Measurements from ENCODE around the gene SBF2.
"Not testable (repeated sequence)": the region's sequence is repeated elsewhere in the genome, so short reads cannot be mapped to it uniquely, and the experiment has no call there.

The SBF2 gene

DNA sequence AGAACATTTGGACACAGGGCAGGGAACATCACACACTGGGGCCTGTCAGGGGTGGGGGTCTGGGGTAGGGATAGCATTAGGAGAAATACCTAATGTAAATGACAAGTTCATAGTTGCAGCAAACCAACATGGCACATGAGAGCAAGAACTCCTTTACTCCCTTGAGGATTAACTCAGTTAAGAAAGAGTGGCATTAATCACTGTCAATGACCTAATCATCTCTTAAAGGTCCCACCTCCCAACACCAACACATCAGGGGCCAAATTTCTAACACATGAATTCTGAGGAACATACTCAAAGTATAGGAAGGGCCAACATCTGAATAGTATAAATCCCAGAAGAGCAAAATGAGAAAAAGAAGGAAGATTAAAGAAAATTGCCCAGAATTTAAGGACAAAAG, 357.3 kb downstream of the SBF2 start:
- intact Hi-C loops (cut with DNase I) = no loop called here
- DNase-seq = no peak

DNA sequence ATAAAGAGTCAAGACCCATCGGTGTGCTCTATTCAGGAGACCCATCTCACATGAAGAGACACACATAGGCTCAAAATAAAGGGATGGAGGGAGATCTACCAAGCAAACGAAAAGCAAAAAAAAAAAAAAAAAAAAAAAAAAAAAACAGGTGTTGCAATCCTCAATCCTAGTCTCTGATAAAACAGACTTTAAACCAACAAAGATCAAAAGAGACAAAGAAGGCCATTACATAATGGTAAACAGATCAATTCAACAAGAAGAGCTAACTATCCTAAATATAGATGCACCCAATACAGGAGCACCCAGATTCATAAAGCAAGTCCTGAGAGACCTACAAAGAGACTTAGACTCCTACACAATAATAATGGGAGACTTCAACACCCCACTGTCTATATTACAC, 361.2 kb downstream of the SBF2 start:
- DNase-seq; intact Hi-C loops (cut with DNase I): not testable (repeated sequence)

DNA sequence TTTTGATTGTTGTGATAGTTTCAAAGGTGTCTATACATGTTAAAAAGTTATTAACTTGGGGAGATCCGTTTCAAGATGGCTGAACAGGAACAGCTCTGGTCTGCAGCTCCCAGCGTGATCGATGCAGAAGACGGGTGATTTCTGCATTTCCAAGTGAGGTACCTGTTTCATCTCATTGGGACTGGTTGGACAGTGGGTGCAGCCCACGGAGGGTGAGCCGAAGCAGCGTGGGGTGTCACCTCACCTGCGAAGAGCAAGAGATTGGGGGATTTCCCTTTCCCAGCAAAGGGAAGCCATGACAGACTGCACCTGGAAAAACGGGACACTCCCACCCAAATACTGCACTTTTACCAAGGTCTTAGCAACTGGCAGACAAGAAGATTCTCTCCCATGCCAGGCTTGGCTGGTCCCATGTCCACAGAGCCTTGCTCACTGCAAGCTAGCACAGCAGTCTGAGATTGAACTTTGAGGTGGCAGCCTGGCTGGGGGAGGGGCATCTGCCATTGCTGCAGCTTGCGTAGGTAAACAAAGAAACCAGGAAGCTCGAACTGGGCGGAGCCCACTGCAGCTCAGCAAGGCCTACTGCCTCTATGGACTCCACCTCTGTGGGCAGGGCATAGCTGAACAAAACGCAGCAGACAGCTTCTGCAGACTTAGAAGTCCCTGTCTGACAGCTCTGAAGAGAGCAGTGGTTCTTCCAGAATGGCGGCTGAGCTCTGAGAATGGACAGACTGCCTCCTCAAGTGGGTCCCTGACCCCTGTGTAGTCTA, 363.3 kb downstream of the SBF2 start:
- peak in 1 of 10 donors; percentile 57 for DNase-seq
- intact Hi-C loops (cut with DNase I) = not testable (repeated sequence)

DNA sequence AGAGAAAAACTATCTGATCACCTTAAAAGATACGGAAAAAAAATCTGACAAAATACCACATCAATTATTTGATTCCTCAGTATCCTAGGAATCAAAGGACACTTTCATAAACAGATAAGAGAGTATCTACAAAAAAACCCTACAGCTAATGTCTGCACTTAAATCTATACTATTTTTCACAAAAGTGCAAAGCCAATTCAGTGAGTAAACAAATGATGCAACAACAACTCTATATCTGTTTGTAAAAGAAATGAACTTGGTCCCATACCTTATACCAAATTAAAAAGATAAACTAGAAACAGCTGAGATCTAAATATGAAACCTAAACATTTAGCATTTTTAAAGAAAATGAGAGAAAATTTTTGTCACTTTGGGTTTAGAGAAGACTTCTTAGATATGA, 366.3 kb downstream of the SBF2 start:
- intact Hi-C loops (cut with DNase I) = no loop called here
- DNase-seq = no peak

DNA sequence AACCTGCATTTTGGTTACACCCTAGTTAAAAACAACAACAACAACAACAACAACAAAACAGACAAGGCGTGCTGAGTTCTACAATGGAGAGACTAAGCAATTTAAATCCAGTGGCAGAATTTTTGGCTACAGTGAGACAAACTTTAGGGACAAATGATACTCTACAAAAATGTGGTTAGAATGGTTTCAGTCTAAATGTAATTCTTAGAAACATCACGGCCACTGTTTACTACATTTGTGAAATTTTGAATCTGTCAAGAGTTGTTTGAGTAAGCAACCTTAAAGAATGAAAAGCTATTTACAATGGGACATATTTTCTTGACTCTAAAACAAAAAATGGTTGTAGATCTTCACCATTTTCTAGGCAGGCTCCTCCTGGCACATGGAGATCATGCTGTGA, 370.7 kb downstream of the SBF2 start:
- intact Hi-C loops (cut with DNase I) = no loop called here
- DNase-seq = no peak

DNA sequence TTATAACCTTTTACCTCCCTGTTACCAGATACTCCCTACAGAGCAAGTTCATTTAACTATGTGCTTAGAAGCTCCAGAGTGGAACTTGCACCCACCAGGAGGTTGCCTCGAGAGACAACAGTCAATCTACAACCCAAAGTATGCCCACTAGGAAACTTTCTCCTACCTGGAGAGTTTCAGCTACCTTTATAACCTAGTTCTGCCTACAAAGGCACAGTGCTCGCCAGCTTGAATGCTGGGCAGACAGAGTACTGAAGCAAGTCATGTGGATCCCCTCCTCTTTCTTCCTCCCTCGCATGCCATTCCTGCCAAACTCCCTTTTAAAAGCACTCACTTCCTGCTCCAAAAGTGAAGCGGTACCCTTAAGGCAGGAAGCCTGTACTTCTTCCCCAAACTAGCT, 371.2 kb downstream of the SBF2 start:
- peak in 1 of 10 donors; percentile 56 for DNase-seq
- intact Hi-C loops (cut with DNase I) = no loop called here

DNA sequence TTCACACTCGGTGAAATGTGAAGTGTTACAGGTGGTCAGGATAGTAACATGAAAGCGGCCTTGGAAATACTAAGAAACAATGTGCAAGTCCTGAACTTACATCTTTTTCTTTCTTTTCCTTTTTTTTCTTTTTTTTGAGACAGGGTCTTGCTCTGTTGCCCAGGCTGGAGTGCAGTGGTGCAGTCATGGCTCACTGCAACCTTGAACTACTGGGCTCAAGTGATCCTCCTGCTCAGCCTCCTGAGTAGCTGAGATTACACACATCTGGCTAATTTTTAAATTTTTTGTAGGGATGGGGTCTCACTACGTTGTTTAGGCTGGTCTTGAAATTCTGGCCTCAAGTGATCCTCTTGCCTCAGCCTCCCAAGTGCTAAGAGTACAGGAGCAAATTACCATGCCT, 377.5 kb downstream of the SBF2 start:
- no peak for DNase-seq
- intact Hi-C loops (cut with DNase I) = no loop called here

DNA sequence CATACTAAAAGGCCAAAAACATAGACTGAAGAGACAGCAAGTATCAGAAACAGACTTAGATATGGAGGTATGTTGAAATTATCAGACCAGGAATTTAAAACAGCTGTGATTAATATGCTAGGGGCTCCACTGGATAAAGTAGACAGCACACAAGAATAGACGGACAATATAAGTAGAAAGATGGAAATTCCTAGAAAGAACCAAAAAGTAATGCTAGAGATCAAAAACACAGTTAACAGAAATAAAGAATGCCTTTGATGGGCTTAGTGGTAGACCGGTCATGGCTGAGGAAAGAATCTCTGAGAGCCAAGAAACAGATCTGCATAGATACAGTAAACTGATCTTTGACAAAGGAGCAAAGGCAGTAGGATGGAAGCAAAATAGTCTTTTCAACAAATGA, 380.0 kb downstream of the SBF2 start:
- intact Hi-C loops (cut with DNase I) = no loop called here
- DNase-seq = no peak

DNA sequence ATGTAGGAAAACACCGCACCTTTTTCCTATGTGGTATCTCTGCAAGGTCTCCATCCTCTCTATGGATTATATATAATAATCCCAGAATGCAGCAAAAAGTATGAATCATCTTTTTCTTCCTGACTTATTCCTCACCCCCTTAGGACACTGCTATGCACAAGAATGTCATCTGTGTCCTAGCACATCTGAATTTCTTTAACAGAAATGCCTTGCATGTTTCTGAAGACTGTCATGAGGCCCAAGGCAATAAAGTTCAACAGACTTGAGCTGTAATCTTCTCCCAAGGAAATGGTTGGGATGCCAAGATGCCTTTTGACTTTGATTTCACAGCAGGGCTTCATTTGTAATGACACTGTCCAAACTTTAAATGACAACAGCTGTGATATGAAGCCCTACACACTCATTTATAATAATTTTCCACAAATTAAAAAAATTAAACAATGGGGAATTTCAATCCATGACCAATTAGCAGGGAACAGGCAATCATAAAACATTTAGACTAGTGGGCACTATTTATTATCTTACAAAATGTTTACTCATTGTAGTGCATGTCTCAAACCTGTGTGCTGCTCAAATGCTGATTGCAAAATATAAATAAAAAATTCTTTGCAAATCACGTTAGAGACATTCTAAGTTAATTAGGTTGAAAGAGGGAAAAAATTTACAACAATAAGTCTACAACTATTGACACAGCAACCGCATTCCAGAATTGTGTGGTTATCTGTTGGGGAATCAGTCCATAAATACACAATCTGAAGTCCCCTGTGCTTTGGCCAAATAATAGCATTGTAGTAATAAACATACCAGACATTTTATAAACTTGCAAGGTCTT, 387.8 kb downstream of the SBF2 start:
- no peak for DNase-seq
- intact Hi-C loops (cut with DNase I) = no loop called here

DNA sequence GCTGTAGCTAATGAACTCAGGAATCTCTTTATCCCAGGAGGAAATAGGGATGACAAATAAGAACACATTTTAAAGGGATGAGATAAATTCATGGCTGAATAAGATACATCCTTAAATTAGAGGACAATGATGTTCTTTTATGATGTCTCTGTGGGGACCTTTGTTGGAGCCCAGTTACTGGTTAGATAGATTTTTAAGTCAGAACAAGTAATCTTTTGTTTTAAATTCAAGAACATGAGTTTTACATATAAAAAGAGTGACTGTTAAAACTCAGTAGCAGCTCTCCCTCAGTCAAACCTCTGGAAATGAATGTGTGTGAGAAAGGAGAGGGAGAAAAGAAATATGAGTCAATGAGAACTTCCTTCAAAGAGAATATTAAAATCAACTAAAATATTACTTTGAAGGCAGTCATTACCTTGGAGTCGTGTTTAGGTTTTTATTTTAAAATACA, 388.5 kb downstream of the SBF2 start:
- no peak for DNase-seq
- intact Hi-C loops (cut with DNase I) = no loop called here

DNA sequence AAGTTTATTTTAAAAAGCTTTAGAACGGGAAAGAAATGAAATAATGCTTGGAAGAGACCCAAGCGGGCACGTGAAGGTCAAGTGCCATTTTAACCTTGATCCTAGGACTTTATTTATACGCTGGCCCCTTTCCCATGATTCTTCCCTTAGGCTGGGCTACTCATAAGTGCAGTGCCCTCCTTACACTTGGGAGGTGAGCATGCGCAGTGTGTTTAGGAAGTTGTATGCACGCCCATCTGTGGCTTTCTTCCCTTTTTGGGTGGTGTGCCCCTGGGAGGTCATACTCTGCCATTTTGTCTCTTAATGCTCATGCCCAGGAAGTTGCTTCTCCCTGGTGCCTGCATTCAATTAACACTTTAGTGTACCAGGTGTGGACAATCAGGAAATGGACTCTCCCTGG, 390.4 kb downstream of the SBF2 start:
- DNase-seq = no peak
- intact Hi-C loops (cut with DNase I) = no loop called here

DNA sequence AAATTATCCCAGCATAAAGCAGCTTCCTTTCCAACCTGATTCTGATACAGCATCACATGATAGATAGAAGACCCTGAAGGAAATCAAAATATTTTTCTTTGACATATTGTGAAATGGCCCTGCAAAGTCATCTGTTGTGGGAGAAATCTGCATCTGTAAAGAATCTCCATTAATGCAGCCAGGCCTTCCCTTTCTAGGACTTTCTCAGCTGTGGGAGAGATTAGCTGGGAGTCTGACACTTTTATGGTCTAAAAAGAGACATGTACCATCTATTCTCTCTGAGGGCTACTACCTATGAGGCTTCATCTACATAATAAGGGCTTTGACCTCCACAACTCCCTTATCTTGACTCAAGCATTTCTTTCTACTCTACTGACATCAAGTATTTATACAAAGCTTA, 392.1 kb downstream of the SBF2 start:
- intact Hi-C loops (cut with DNase I) = no loop called here
- no peak for DNase-seq

DNA sequence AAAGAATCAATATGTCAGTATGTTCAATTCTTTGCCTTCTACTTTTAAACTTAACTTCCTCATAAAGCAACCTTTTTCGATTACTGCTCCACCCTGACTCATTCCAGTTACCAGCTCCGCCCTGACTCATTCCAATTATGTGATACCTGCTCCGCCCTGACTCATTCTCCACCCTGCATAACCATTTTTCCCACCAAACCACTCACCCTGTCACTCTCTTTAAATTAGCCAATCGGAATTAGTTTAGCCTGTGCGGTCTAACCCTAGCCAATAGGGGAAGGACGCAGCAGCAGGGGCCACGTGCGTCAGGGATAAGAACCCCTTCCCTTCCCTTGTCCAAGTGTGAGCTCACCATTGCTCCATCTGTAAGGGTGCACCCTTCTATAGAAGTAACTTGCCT, 393.8 kb downstream of the SBF2 start:
- intact Hi-C loops (cut with DNase I); DNase-seq: not testable (repeated sequence)

DNA sequence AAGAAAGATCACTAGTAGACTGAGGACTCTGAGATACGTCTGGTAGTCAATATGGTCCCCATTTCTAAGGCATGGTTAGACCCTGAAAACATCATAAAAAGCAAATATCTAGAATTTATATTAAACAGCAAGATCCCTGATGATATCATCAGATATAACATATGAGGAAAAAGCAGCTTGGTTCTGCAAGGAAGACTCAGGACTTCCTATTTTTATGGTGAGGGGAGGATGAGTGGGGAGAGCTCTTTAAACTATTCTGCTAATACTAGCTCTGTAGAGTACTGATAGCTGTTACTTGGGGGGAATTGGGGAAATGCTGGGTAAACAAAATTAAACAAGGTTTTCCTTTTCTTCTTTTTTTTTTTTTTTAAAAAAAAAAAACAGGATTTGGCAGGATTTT, 394.3 kb downstream of the SBF2 start:
- intact Hi-C loops (cut with DNase I) = no loop called here
- no peak for DNase-seq

DNA sequence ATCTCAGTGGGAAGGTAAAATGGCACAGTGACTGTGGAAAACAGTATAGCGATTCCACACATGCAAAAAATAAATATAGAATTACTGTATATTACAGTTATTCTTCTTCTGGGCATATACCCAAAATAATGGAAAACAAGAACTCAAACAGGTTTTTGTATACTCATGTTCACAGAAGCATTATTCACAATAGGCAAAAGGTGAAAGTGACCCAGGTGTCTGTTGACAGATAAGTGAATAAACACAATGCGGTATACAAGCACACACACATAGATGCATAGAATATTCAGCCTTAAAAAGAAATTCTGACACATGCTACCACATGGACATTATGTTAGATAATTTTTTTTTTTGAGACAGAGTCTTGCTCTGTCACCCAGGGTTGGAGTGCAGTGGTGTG, 397.1 kb downstream of the SBF2 start:
- no peak for DNase-seq
- intact Hi-C loops (cut with DNase I) = no loop called here

DNA sequence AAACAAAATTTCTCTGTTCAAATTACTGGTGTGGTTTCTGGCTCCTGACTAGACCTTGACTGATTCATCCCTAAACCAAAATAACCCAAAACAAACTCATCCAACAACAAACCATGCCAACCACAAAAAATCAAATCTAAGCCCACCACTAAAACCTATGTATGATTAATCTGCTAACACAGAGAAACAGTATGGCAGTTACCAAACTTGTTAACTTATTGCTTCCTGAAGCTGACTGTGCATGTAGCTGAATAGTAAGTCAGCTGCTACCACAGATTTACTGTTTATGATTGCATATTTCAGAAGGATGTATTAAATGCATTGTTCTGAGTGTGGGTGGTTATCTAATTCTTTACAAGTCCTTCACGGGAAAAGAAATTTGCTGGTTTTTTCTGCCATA, 399.0 kb downstream of the SBF2 start:
- intact Hi-C loops (cut with DNase I) = no loop called here
- DNase-seq = no peak

DNA sequence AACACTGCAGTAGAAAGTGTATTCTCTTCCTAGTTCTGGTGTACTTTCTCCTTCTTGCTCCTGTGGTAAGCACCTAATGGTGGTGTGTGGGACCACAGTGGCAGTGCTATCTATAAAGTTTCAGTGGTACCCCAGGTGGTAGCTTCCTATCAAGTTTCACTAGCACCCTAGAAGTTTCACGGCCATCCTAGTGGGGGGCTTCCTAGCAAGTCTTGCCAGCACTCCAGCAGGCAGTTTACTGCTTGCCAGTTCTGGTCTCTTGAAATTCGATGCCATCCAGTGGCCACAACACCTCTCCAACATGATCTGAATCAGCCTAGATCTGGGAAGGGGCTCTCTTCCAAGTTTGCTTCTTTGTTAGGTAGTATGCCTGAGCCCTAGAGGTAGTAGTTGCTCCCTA, 400.5 kb downstream of the SBF2 start:
- intact Hi-C loops (cut with DNase I) = no loop called here
- no peak for DNase-seq

DNA sequence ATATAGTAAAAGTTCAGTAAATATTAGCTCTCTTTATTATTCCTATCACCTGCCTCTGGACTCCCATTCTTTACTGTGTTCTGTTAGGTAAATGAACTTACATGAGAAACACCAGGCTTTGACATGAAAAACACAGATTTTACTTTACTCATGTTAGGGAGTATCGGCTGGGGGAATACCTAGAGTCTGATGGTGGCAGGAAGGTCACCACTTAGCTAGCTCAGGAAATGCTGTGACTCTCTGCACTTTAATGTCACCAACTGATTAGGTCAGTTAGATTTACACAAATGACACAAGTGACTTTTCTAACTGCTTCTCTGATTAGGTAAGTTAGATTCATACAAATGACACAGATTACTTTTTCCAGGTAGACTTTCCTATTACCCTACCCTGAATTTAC, 405.1 kb downstream of the SBF2 start:
- intact Hi-C loops (cut with DNase I) = no loop called here
- DNase-seq = no peak

DNA sequence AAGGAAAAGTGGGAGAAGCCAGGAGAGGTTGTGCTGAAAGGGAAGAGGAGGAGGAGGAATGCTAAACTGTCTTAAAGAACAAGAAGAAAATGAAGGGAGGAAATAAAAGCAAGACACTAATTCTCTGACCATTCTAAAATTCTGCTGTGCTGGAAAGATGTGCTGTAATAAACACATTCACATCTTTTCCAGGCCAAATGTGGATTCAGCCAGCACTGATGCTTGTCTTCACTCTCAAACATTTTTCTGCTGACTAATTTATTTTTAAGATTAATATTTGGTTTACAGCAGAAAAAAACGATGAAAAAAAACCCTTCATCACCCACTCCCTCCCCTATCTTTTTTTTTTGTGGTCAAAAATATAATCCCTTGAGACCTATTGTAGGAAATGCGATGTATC, 406.5 kb downstream of the SBF2 start:
- intact Hi-C loops (cut with DNase I) = no loop called here
- DNase-seq = no peak

DNA sequence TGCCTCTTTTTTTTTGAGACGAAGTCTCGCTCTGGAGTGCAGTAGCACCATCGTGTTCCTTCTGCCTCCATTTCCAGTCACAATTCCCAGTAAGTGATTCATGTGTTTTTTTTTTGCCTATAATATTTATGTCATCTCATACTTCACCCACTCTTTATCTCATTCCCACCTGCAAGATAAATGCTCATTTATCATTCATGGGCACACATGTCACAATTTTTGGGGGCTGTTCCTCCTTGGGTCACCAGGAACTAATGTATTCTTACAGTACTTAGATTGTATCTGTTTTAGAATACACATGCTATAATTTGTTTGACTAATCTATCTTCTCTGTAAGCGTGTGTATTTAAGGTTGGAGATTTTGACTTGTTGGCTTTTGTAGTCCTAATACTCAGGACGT, 407.4 kb downstream of the SBF2 start:
- intact Hi-C loops (cut with DNase I) = no loop called here
- DNase-seq = no peak

DNA sequence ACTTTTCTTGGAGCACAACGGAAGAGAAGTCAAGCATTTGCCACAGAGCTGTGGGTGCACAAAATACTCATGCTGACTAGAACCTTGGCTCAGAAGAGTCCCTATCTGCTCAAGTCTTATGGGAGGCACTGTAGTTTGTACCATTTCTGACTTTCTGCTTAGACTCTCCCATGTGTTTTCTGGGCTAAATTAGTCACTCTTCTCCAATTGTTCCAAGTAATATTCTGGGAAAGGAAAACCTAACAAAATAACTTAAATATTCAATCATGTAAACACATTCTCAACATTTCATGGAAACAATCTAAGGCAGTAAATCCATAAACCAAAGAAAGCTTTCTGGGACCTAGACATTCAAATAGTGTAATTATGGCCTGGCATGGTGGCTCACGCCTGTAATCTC, 409.4 kb downstream of the SBF2 start:
- intact Hi-C loops (cut with DNase I) = no loop called here
- DNase-seq = no peak

DNA sequence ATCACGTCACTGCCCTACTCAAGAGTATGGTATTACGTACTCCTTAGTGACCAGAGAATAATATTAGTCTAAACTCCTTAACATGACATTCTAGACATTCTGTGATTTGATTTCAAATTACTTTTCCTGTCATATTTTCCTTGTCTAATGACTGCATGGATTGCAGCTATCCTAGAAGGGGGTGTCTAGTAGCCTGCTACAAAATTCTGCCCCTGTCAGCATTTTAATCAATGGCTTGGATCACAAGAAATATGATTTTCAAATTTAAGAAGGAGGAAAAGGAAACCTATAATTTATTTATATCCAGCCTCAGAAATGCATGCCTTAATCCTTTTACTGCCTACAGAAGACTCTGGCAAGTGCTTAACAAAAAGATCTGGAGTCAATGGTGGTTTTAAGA, 413.4 kb downstream of the SBF2 start:
- no peak for DNase-seq
- intact Hi-C loops (cut with DNase I) = no loop called here
